Bronchial epithelial cell (primary cell): Measurements from ENCODE around the gene INCA1. TPM values are rescaled to one million over a fixed set of nuclear protein-coding genes. Genes with fewer than 3 reads are reported as not detected.

Source experiments
- DNase-seq: peaks from one replicate; pipeline ENCODE4 v3.0.0-alpha.2; 2010; ENCODE audit warnings: low read depth
- FAIRE-seq: peaks from 2 replicates; lab custom pipeline; 2011; peaks lifted over from hg19 to GRCh38; lab: Jason Lieb, UNC
- H3K27me3 ChIP-seq: 2 replicates; pipeline ENCODE4 v1.5.1; 2011; ENCODE audit warnings: low read length; ENCODE audit not compliant: control insufficient read depth, insufficient read depth
- H3K36me3 ChIP-seq: 2 replicates; pipeline ENCODE4 v1.5.1; 2011; ENCODE audit warnings: low read length; ENCODE audit not compliant: control insufficient read depth, insufficient read depth
- H3K4me3 ChIP-seq: 2 replicates; pipeline ENCODE4 v1.5.1; 2011; ENCODE audit warnings: mild to moderate bottlenecking, low read depth, low read length, control low read depth
- CTCF ChIP-seq: IDR thresholded peaks from 2 replicates; pipeline ENCODE4 v1.5.1; 2011; ENCODE audit warnings: mild to moderate bottlenecking, moderate library complexity, low read length, control low read depth, inconsistent platforms; ENCODE audit not compliant: insufficient read depth, severe bottlenecking
- total RNA-seq: library from RNA; depleted of rRNA; stranded (reverse); fragments of >200 nt; gene quantifications from 2 replicates; pipeline ENCODE4 v1.2.1, GENCODE V29; 2014

Gene INCA1
- total RNA-seq, 1 donor from 2014 or later: 0.53 TPM

- Histone ChIP-seq H3K27me3 (no peaks in the 10 kb centered on the region), H3K4me3 (peak overlapping the region; percentile 68), H3K36me3 (peaks cover 10% of the 10 kb centered on the region)
- FAIRE-seq (no peak), DNase-seq (no peak)
- TF ChIP-seq CTCF: no peak
Measured at GRCh38 chr17:4968486-4969046, 28.8 kb downstream of the INCA1 start.

GRCh38 chr17:4967539-4968485 is 29.5 kb downstream of the INCA1 start, which contains the start of gene SPAG7:
SPAG7 (minus strand) TSS chr17:4967817; CDS start chr17:4967804, 13 bp downstream.
- DNase-seq: peak; percentile 89
- H3K4me3 ChIP-seq: peak within 1 kb of the TSS; percentile 68
- TF ChIP-seq CTCF: no peak
- peaks cover 10% of the 10 kb centered on the region for H3K36me3 ChIP-seq
- peak; percentile 84 for FAIRE-seq
- H3K27me3 ChIP-seq: no peaks in the 10 kb centered on the region

- Histone ChIP-seq H3K4me3 (peak overlapping the region; percentile 68), H3K27me3 (no peaks in the 10 kb centered on the region), H3K36me3 (peaks cover 5% of the 10 kb centered on the region)
- TF ChIP-seq CTCF: no peak
- FAIRE-seq (peak; percentile 91), DNase-seq (peak; percentile 98)
Measured at GRCh38 chr17:4966844-4967538, 30.3 kb downstream of the INCA1 start.

- no peaks in the 10 kb centered on the region for H3K27me3 ChIP-seq
- DNase-seq: no peak
- no peak for TF ChIP-seq CTCF
- no peak overlapping the region for H3K4me3 ChIP-seq
- no peak for FAIRE-seq
- peaks cover 5% of the 10 kb centered on the region for H3K36me3 ChIP-seq
Measured at GRCh38 chr17:4965311-4965986, 31.9 kb downstream of the INCA1 start.

- DNase-seq (no peak), FAIRE-seq (no peak)
- TF ChIP-seq CTCF: no peak
- no peak overlapping the region for H3K4me3 ChIP-seq
- H3K27me3 ChIP-seq: no peaks in the 10 kb centered on the region
- peaks cover 11% of the 10 kb centered on the region for H3K36me3 ChIP-seq
Measured at GRCh38 chr17:4960279-4960922, 36.9 kb downstream of the INCA1 start.
